Osteoblast (primary cell): ENCODE data around the gene XYLT2. TPM values are rescaled to one million over a fixed set of nuclear protein-coding genes. Genes with fewer than 3 reads are reported as not detected.

Source experiments
- DNase-seq: peaks from one replicate; pipeline ENCODE4 v3.0.0; 2011; ENCODE audit warnings: low spot score, mixed read lengths; ENCODE audit not compliant: insufficient read length; ENCODE audit errors: missing footprints
- H2AFZ ChIP-seq: 2 replicates; pipeline ENCODE4 v1.6.0; 2011; ENCODE audit warnings: mild to moderate bottlenecking, low read length
- H3K27ac ChIP-seq: 2 replicates; pipeline ENCODE4 v1.5.1; 2011; ENCODE audit warnings: mild to moderate bottlenecking, low read depth, low read length, moderate library complexity
- H3K27me3 ChIP-seq: 2 replicates; pipeline ENCODE4 v1.6.0; 2012; ENCODE audit warnings: mild to moderate bottlenecking, control low read depth, inconsistent platforms, low read length, moderate library complexity; ENCODE audit not compliant: insufficient read depth
- H3K36me3 ChIP-seq: 2 replicates; pipeline ENCODE4 v1.5.1; 2011; ENCODE audit warnings: mild to moderate bottlenecking, low read length, control low read depth, moderate library complexity; ENCODE audit not compliant: insufficient read depth
- H3K4me1 ChIP-seq: 2 replicates; pipeline ENCODE4 v1.5.1; 2011; ENCODE audit warnings: mild to moderate bottlenecking, low read length, control low read depth, moderate library complexity; ENCODE audit not compliant: insufficient read depth
- H3K4me2 ChIP-seq: 2 replicates; pipeline ENCODE4 v1.6.0; 2011; ENCODE audit warnings: mild to moderate bottlenecking, low read length; ENCODE audit not compliant: insufficient read depth
- H3K4me3 ChIP-seq: fragments of 200-600 bp; sonication (generic); 3 replicates; pipeline ENCODE4 v1.5.1; 2012; ENCODE audit warnings: mild to moderate bottlenecking, low read length, inconsistent platforms; ENCODE audit not compliant: insufficient read depth
- H3K79me2 ChIP-seq: 2 replicates; pipeline ENCODE4 v1.6.0; 2012; ENCODE audit warnings: mild to moderate bottlenecking, low read length, control low read depth, inconsistent platforms; ENCODE audit not compliant: insufficient read depth
- H3K9me3 ChIP-seq: 2 replicates; pipeline ENCODE4 v1.5.1; 2011; ENCODE audit warnings: low read depth, low read length, control low read depth
- H4K20me1 ChIP-seq: 2 replicates; pipeline ENCODE4 v1.6.0; 2012; ENCODE audit warnings: mild to moderate bottlenecking, low read length, control low read depth; ENCODE audit not compliant: insufficient read depth
- total RNA-seq: library from RNA; depleted of rRNA; stranded (reverse); fragments of >200 nt; gene quantifications from 2 replicates; pipeline ENCODE4 v1.2.3, GENCODE V29; 2012
- TF ChIP-seq, protein P1 (sequence below): IDR thresholded peaks from 2 replicates; pipeline ENCODE4 v1.5.1; 2011; ENCODE audit warnings: mild to moderate bottlenecking, low read depth, low read length, moderate library complexity; ENCODE audit errors: extremely low read depth

XYLT2 gene
- total RNA-seq, 1 donor = 40.5 TPM

- Histone ChIP-seq H4K20me1 (peaks cover 61% of the 10 kb centered on the region), H3K27ac (peak overlapping the region; percentile 25), H3K4me2 (no peak overlapping the region), H3K36me3 (peaks cover 100% of the 10 kb centered on the region), H3K9me3 (no peaks in the 10 kb centered on the region), H3K27me3 (no peaks in the 10 kb centered on the region), H3K4me1 (no peaks in the 10 kb centered on the region), H3K4me3 (no peak overlapping the region), H3K79me2 (peaks cover 48% of the 10 kb centered on the region), H2AFZ (no peak overlapping the region)
- no peak for DNase-seq
- TF ChIP-seq, protein P1, sequence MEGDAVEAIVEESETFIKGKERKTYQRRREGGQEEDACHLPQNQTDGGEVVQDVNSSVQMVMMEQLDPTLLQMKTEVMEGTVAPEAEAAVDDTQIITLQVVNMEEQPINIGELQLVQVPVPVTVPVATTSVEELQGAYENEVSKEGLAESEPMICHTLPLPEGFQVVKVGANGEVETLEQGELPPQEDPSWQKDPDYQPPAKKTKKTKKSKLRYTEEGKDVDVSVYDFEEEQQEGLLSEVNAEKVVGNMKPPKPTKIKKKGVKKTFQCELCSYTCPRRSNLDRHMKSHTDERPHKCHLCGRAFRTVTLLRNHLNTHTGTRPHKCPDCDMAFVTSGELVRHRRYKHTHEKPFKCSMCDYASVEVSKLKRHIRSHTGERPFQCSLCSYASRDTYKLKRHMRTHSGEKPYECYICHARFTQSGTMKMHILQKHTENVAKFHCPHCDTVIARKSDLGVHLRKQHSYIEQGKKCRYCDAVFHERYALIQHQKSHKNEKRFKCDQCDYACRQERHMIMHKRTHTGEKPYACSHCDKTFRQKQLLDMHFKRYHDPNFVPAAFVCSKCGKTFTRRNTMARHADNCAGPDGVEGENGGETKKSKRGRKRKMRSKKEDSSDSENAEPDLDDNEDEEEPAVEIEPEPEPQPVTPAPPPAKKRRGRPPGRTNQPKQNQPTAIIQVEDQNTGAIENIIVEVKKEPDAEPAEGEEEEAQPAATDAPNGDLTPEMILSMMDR = no peak
Observed at GRCh38 chr17:50386510-50386909, 40.6 kb downstream of the XYLT2 start.

DNA sequence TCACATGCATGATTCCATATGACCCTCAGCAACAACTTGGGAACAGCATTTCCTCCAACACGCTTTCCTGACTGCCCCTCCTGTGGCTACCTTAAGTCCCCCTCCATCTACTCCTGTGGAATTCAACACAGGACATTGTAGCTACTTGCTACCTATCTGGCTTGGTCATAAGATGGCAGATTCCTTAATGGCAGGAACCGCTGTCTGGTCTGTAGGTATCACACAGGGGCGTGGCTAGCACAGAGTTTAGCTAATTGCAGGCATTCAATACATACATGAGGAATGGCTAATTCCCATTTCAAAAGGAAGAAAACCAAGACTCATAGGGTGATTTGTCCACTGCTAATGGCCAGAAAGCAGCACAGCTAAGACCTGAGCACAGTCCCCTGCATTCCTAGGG lies 42.8 kb downstream of the XYLT2 start:
- Histone ChIP-seq H3K27me3 (no peaks in the 10 kb centered on the region), H3K4me2 (no peak overlapping the region), H3K4me3 (no peak overlapping the region), H4K20me1 (peaks cover 67% of the 10 kb centered on the region), H3K27ac (no peak overlapping the region), H3K36me3 (peaks cover 100% of the 10 kb centered on the region), H3K79me2 (peaks cover 70% of the 10 kb centered on the region), H3K4me1 (no peaks in the 10 kb centered on the region), H3K9me3 (no peaks in the 10 kb centered on the region), H2AFZ (no peak overlapping the region)
- TF ChIP-seq, protein P1 = no peak
- DNase-seq = no peak

DNA sequence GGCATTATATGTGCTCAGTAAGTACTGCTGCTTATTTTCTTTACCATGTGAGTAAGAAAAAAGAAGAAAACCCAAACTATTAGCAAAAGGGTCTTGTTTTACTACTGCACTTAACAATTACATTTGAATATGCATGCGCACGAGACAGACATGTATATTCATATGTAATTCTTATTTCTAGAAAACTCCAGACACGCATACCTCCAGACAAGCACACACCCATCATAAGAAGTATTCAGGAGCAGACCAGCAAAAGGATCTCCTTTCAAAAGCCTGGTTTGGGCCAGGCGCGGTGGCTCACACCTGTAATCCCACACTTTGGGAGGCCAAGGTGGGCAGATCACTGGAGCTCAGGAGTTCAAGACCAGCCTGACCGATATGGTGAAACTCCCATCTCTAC lies 43.6 kb downstream of the XYLT2 start:
- Histone ChIP-seq H3K4me3 (no peak overlapping the region), H2AFZ (no peak overlapping the region), H4K20me1 (peaks cover 70% of the 10 kb centered on the region), H3K9me3 (no peaks in the 10 kb centered on the region), H3K4me1 (peaks cover 7% of the 10 kb centered on the region), H3K27me3 (no peaks in the 10 kb centered on the region), H3K27ac (no peak overlapping the region), H3K36me3 (peaks cover 100% of the 10 kb centered on the region), H3K4me2 (no peak overlapping the region), H3K79me2 (peaks cover 78% of the 10 kb centered on the region)
- DNase-seq = no peak
- TF ChIP-seq, protein P1 = no peak

GRCh38 chr17:50392621-50393020 lies 46.7 kb downstream of the XYLT2 start:
- no peak for DNase-seq
- Histone ChIP-seq H2AFZ (no peak overlapping the region), H4K20me1 (peaks cover 71% of the 10 kb centered on the region), H3K4me1 (peaks cover 21% of the 10 kb centered on the region), H3K4me2 (no peak overlapping the region), H3K27me3 (no peaks in the 10 kb centered on the region), H3K36me3 (peaks cover 76% of the 10 kb centered on the region), H3K4me3 (no peak overlapping the region), H3K9me3 (no peaks in the 10 kb centered on the region), H3K27ac (no peak overlapping the region), H3K79me2 (peaks cover 97% of the 10 kb centered on the region)
- TF ChIP-seq, protein P1 = no peak
